Stimulated activated CD4-positive, alpha-beta T cell treated with anti-CD3 and anti-CD28 coated beads, Interleukin-15, amount 100 ng/mL, for 24 hours (primary cell): ENCODE results near the gene ITGA1.
A peak's percentile ranks its signal among the peaks of the same experiment; 100 is the strongest.

Experiments
- DNase-seq: peaks from one replicate; pipeline ENCODE4 v3.0.0-alpha.2; 2020

ITGA1 gene

DNA sequence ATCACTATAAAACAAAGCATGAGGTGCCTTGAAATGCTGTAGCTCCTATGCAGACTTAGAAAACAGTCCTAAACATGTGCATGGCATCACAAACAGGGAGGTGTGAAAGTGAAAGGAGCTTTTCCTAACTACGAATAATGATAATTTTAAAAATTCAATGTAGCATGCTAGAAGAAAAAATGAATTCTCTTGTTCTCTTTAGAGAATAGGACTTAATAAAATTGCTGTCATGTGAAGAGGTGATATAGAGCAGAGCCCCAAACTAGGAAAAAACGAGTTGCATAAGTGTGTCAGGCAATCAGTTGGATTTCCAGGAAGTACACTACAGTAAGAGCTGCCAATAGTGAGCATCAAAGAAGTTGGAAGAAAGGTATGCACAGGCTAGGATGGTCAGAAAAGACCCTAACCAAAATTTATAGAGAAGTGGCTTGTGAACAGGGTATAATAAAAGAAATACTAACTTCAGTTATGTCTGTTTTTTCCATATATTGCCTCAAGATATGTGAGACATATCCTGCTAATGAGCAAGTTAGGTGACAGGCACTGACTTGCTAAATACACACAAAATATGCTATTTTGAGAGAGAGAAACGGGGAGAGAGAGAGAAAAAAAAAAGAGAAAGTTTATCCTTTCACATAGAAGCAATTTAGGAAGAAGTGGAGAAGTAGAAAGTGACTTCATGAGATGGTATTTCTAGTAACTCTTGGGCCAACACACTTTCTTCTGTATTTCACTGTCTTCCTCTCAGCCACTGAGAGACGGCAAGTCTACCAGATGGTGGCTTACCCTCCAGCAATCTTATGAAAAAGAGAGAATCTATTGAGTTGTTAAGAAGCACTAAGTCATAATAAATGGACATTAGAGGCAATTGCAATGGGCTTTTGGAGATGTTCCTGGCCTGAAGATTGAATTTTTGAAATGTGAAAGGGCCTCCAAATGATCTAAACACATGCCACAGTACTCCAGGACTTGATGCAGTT, 219.5 kb downstream of the ITGA1 start:
- DNase-seq: no peak

DNA sequence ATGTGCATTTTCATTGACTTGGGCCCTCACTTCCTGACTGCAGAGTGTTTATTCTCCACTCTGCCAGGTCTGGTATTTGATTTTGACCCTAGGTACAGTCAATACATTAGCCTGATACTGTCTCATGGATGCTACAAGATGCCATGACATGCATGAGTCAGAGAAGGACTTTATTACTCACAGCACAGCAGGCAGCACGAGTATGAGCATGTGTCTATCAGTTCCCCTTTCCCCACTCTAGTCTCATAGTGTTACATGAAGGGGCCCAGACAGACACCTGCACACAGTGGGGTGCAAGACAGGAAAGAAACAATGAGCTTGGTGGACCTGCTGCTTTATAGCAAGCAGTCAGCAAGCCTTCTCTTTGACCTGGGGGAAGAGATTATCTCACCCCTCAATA, 221.0 kb downstream of the ITGA1 start:
- peak; percentile 55 for DNase-seq
